NCI-H748 (cell line): ENCODE results near the gene IFNAR1.
A peak's percentile ranks its signal among the peaks of the same experiment; 100 is the strongest.

ENCODE experiments used
- DNase-seq: peaks from one replicate; lab custom pipeline; 2025; ENCODE audit not compliant: unreplicated experiment; lab: John Stamatoyannopoulos, UW

The IFNAR1 gene

DNA sequence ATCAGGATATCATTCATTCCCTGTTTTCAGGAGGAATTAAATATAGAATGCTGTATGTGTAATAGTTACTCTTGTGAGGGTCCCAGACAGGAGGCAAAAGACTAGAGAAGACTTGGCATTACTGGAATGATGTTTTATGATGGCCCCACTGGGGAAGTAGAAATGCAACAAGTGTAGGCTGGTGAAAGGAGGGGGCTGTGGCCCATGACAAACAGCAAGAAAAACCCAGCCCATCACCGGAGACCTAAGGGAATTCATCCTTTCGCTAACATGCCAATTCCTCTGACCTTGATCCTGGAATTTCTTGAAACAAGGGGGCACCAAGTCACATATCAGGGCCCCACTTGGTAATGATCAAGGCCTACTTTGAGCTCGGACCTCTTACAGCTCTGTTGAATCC lies 72.9 kb downstream of the IFNAR1 start:
- DNase-seq: no peak

DNA sequence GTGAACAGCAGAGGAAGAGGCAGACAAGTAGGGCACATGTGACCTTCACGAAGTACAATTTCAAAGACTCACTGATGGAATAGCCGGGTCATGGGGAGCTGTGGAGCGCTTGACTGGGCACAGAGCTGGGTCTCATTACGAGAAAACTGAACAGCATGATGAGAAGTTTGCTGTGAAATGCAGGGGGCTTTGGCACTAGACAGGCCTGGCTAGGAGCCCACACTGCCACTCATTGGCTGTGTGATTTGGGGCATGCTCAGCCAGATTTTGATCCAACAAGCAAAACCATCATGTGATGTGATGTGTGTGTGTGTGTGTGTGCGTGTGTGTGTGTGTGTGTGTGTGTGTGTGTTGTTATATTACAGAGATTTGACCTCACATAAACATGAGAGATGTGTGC lies 73.6 kb downstream of the IFNAR1 start:
- DNase-seq: no peak

DNA sequence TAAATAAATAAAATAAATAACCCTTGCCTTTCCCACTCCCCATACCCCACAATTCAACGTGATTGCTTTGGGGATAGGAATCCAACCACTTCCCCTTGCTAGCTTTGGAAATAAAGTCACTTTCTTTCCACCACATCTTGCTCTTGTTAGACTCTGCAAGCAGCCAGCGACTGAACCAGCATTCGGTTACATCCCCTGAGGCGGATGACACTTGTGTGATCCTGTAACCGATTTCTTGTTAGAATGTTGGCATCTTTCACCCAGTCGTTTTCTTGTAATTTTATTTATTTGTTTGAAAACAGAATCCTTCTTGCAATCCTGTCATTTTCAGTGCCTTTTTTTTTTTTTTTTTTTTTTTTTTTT lies 76.8 kb downstream of the IFNAR1 start:
- DNase-seq: no peak

DNA sequence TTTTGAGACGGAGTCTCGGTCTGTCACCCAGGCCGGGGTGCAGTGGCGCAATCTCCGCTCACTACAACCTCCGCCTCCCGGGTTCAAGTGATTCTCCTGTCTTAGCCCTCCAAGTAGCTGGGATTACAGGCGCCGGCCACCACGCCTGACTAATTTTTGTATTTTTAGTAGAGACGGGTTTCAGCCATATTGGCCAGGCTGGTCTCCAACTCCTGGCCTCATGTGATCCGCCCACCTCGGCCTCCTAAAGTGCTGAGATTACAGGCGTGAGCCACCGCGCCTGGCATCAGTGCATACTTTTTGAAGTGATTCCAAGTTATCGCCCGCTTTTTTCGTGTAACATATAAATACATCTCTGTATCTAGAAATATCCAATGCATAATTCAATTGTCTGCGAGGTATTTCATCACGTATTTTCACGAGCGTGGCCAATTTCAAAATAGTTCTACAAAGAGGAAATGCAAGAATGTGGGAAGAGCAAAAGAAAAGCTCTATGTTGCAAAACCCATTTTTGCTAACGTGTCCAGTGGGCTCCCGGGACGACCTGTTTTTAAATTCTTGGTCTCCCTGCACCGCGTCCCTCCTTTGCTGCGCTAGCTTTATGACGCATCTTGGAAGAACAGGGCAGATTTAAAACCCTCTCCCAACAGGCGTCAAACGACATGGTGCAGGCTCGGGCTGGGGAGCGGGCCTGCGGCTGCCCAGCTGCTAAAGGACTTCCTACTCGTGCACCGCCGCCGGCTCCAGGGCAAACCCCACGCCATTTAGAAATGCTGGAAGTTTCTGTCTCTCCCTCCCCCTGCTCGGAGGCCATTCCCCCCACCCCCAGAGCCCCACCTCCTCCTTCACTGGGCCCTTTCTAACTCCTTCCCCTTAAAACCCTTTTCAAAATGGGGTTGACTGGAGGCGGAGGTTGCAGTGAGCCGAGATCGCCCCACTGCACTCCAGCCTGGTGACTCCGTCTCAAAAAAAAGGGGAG lies 77.5 kb downstream of the IFNAR1 start:
- peak; percentile 19 for DNase-seq

DNA sequence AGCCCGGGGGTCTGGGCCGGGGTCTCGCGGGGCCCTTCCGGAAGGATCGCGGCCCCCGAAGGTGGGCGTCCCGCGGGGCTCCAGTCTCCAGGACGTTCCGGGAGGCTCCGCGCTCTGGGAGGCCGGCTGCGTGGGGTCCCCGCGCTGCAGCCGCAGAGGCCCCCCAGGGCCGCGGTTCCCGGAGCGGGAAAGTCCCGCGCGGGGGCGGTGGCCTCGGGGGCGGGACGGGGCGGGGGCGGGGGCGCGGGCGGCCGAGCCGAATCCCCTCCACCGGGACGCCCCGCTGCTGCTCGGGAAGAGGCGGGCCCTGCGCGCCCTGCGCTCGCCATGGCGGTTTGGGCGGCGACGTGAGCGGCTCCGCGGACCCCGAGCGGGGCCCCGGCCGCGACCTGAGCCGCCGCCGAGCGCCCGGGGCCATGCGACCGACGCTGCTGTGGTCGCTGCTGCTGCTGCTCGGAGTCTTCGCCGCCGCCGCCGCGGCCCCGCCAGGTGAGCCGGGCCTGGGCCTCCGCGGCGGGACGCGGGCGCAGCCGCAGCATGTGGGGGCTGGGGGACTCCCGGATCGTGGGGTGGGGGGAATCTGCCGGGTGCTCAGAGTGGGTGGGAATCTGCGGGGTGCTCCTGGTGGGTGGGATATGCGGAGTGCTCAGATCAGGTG lies 78.5 kb downstream of the IFNAR1 start, which contains the start of gene IFNGR2:
TSS of gene IFNGR2 (plus strand) at position 286 of the 658 bp plus-strand sequence. CDS start at position 417, 131 bp downstream.
- DNase-seq: peak; percentile 43

DNA sequence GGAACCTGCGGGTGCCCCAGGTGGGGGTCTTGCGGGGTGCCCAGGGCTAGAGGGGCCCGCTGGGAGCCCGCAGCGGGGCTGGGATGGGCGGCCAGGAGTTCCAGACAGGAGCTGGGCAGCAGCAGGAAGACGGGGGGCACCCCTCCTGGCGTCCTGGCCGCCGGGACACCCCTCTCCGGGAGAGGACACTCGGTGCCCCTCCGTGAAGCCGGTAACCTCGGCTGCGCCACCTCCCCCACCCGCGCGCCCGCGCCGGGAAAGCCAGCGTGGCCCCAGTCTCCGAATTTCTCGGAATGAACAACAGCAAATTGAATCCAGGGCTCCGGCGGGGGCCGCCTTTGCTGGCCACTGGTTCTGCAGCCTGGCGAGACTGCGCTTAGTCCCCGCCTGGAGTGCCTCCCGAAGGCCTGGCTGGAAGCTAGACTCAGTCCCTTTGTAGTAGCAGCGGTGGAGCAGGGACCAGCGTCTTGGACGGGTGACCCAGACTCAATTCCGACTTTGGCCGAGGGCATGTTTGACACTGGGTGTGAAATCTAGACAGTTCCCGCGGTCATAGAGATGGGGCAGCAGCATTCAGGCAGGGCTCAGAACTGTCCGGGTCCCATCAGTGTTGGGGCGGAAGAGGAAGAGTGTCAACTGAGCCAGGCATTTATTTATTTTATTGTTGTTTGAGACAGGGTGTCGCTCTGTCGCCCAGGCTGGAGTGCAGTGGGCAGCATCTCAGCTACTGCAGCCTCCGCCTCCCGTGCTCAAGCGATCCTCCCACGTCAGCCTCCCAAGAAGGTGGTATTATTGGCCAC lies 79.2 kb downstream of the IFNAR1 start:
- peak; percentile 70 for DNase-seq

DNA sequence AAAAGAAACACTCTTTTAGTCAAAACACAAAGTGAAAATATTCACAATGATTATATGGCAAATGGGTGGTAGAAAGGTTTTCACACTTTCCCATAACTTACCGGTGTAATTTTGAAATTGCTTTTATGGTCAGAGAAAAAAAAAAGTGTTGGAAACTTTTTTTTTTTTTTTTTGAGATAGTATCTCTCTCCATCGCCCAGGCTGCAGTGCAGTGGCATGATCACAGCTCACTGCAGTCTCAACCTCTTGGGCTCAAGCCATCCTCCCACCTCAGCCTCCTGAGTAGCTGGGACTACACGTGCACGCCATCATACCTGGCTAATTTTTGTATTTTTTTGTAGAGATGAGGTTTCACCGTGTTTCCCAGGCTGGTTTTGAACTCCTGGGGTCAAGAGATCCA lies 81.7 kb downstream of the IFNAR1 start:
- DNase-seq: no peak
